Loucy (cell line): ENCODE measurements around the gene FBXL19.

Source experiments
- CTCF ChIP-seq: fragments of 200-600 bp; sonication (generic); conservative IDR thresholded peaks from 2 replicates; pipeline ENCODE4 v1.5.1; 2014; ENCODE audit warnings: mild to moderate bottlenecking, antibody characterized with exemption, low read length
- EZH2phosphoT487 ChIP-seq: fragments of 200-600 bp; IDR thresholded peaks from 2 replicates; pipeline ENCODE4 v1.6.1; 2018; ENCODE audit warnings: antibody characterized with exemption, mild to moderate bottlenecking, moderate library complexity, borderline replicate concordance

GRCh38 chr16:30942426-30942806 lies 19.0 kb downstream of the FBXL19 start:
- TF ChIP-seq EZH2phosphoT487 (no peak), CTCF (no peak)
